ENCODE measurements around the gene LYRM2.

The LYRM2 gene

DNA sequence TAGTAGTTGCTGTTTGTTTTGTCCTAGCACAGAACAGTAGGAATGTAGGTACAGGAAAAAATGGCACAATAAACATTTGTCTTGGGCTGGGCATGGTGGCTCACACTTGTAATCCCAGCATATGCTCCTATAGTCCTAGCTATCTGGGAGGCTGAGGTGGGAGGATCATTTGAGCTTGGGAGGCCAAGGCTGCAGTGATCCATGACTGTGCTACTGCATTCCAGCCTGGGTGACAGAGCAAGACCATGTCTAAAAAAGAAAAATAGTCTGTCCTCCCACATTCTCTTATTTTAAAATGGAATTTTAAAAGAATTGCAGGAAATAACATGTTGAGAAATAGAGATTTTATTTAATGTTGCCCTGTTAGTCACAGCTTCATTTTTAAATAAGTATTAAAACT lies 117.8 kb downstream of the LYRM2 start:
- TF ChIP-seq, protein P1, sequence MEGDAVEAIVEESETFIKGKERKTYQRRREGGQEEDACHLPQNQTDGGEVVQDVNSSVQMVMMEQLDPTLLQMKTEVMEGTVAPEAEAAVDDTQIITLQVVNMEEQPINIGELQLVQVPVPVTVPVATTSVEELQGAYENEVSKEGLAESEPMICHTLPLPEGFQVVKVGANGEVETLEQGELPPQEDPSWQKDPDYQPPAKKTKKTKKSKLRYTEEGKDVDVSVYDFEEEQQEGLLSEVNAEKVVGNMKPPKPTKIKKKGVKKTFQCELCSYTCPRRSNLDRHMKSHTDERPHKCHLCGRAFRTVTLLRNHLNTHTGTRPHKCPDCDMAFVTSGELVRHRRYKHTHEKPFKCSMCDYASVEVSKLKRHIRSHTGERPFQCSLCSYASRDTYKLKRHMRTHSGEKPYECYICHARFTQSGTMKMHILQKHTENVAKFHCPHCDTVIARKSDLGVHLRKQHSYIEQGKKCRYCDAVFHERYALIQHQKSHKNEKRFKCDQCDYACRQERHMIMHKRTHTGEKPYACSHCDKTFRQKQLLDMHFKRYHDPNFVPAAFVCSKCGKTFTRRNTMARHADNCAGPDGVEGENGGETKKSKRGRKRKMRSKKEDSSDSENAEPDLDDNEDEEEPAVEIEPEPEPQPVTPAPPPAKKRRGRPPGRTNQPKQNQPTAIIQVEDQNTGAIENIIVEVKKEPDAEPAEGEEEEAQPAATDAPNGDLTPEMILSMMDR (IDR thresholded peaks at IDR 0.05) = no peak
- no peak for TF ChIP-seq ZFX (IDR thresholded peaks at IDR 0.05; ENCODE audit: borderline replicate concordance)
- no peak overlapping the region for H3K27ac ChIP-seq

DNA sequence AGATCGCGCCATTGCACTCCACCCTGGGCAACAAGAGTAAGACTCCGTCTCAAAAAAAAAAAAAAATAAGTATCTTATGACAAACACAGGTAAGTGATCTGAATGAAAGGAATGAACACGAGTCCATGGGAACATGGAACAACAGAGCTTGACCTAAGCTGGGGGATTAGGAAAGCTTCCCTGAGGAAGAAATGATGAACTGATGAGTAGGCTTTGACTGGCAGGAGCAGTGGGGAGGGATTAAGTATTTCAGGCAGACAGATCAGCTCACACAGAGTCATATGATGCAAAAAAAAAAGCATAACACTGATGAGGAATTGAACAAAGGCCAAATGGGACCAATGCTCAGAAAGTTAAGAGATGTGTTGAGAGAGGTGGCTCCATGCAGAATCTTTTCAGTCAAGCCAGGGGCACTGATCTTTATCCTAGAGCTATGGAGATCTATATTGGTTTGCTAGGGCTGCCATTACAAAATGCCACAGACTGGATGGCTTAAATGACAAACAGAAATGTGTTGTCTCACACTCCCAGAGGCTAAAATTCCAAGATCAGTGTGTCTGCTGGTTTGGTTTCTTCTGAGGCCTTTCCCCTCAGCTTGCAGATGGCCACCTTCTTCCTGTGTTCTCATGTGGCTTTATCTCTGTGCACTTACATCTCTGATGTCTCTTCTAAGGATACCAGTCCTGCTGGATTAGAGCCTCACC lies 120.0 kb downstream of the LYRM2 start:
- TF ChIP-seq, protein P1 (IDR thresholded peaks at IDR 0.05) = no peak
- no peak overlapping the region for H3K27ac ChIP-seq

Data from 22Rv1 (cell line).